Fibroblast of lung (primary cell): ENCODE data around the gene CELF3. TPM values are rescaled to one million over a fixed set of nuclear protein-coding genes. Genes with fewer than 3 reads are reported as not detected.

Experiments
- DNase-seq, 2 donors: peaks; one replicate each; pipeline versions ENCODE4 v3.0.0 to v3.0.0-alpha.2; 2010; ENCODE audit warnings: low read depth in 2 of 2
- H2AFZ ChIP-seq: 2 replicates; pipeline ENCODE4 v1.5.1; 2012; ENCODE audit warnings: low read length, control low read depth, inconsistent platforms
- H3K27ac ChIP-seq: 2 replicates; pipeline ENCODE4 v1.5.1; 2011; ENCODE audit warnings: low read length, control low read depth; ENCODE audit not compliant: insufficient read depth
- H3K27me3 ChIP-seq: 2 replicates; pipeline ENCODE4 v1.5.1; 2011; ENCODE audit warnings: mild to moderate bottlenecking, low read length; ENCODE audit not compliant: control insufficient read depth, insufficient read depth
- H3K36me3 ChIP-seq: 2 replicates; pipeline ENCODE4 v1.5.1; 2011; ENCODE audit warnings: low read length; ENCODE audit not compliant: control insufficient read depth, insufficient read depth
- H3K4me1 ChIP-seq: 2 replicates; pipeline ENCODE4 v1.5.1; 2011; ENCODE audit warnings: low read length; ENCODE audit not compliant: control insufficient read depth, insufficient read depth; ENCODE audit errors: extremely low read depth
- H3K4me2 ChIP-seq: 2 replicates; pipeline ENCODE4 v1.5.1; 2011; ENCODE audit warnings: low read length, control low read depth; ENCODE audit not compliant: insufficient read depth; ENCODE audit errors: extremely low read depth
- H3K4me3 ChIP-seq, 4 experiments: fragments of 200-600 bp in 1 of 4; sonication (generic) in 1 of 4; replicated peaks in 1 of 4; 2 replicates each; pipeline ENCODE4 v1.5.1; 2011 to 2016; ENCODE audit warnings: low read length in 4 of 4, low read depth in 3 of 4, mild to moderate bottlenecking in 3 of 4, control low read depth in 2 of 4, inconsistent platforms in 1 of 4, mixed read lengths in 1 of 4; ENCODE audit not compliant: insufficient read depth in 1 of 4; ENCODE audit errors: control extremely low read depth in 1 of 4
- H3K79me2 ChIP-seq: 2 replicates; pipeline ENCODE4 v1.5.1; 2012; ENCODE audit warnings: mild to moderate bottlenecking, low read length, inconsistent platforms; ENCODE audit not compliant: control insufficient read depth, insufficient read depth
- H3K9ac ChIP-seq: 2 replicates; pipeline ENCODE4 v1.5.1; 2011; ENCODE audit warnings: mild to moderate bottlenecking, low read length, control low read depth; ENCODE audit not compliant: insufficient read depth
- H3K9me3 ChIP-seq: 2 replicates; pipeline ENCODE4 v1.5.1; 2012; ENCODE audit warnings: low read depth, low read length; ENCODE audit not compliant: control insufficient read depth, insufficient read depth
- H4K20me1 ChIP-seq: 2 replicates; pipeline ENCODE4 v1.5.1; 2011; ENCODE audit warnings: low read length; ENCODE audit not compliant: control insufficient read depth, insufficient read depth; ENCODE audit errors: extremely low read depth
- CTCF ChIP-seq, 2 donors: IDR thresholded peaks in 1 of 2; conservative IDR thresholded peaks in 1 of 2; 1 replicate in 1 of 2; 2 replicates in 1 of 2; pipeline ENCODE4 v1.5.1; 2011 to 2012; ENCODE audit warnings: low read length in 2 of 2, control low read depth in 1 of 2, inconsistent platforms in 1 of 2, low read depth in 1 of 2, mild to moderate bottlenecking in 1 of 2
- EZH2 ChIP-seq: IDR thresholded peaks from 2 replicates; pipeline ENCODE4 v1.5.1; 2012; ENCODE audit warnings: low read length, control low read depth, mild to moderate bottlenecking; ENCODE audit errors: missing control alignments
- polyA plus RNA-seq, 2 donors: library from polyadenylated mRNA; depleted of rRNA in 1 of 2; stranded (reverse) in 1 of 2; unstranded in 1 of 2; fragments of >200 nt; gene quantifications; 2 replicates each; pipeline ENCODE4 v1.2.1, GENCODE V29; 2011 to 2012; ENCODE audit warnings: missing spikeins in 1 of 2
- total RNA-seq: library from RNA; depleted of rRNA; stranded (reverse); fragments of >200 nt; gene quantifications from 2 replicates; pipeline ENCODE4 v1.2.1, GENCODE V29; 2014

The CELF3 gene
- total and polyA plus RNA-seq, 2 donors (not counting 1 experiment from before 2014, with no cell fraction given) = not detected

- Histone ChIP-seq H4K20me1 (no peaks in the 10 kb centered on the region), H3K36me3 (no peaks in the 10 kb centered on the region), H2AFZ (no peak overlapping the region), H3K4me1 (no peaks in the 10 kb centered on the region), H3K9ac (no peak overlapping the region), H3K4me2 (no peak overlapping the region), H3K4me3 (no peak overlapping the region), H3K27ac (no peak overlapping the region), H3K9me3 (no peaks in the 10 kb centered on the region), H3K79me2 (no peaks in the 10 kb centered on the region), H3K27me3 (no peaks in the 10 kb centered on the region)
- no peak for DNase-seq
- TF ChIP-seq EZH2 = no peak
- no peak for TF ChIP-seq CTCF (conservative IDR thresholded peaks at IDR 0.05 in 1 of 2, IDR thresholded peaks at IDR 0.05 in 1 of 2; ENCODE audit: low read depth in 1 of 2, low read length in 2 of 2)
These were observed 48.5 kb downstream of the CELF3 start for GRCh38 chr1:151668090-151668489.

GRCh38 chr1:151661751-151662150 lies 54.9 kb downstream of the CELF3 start:
- Histone ChIP-seq H3K36me3 (no peaks in the 10 kb centered on the region), H3K4me3 (no peak overlapping the region), H3K4me1 (no peaks in the 10 kb centered on the region), H3K79me2 (no peaks in the 10 kb centered on the region), H3K9me3 (no peaks in the 10 kb centered on the region), H3K4me2 (no peak overlapping the region), H2AFZ (no peak overlapping the region), H3K27me3 (no peaks in the 10 kb centered on the region), H4K20me1 (no peaks in the 10 kb centered on the region), H3K27ac (no peak overlapping the region), H3K9ac (no peak overlapping the region)
- DNase-seq = no peak
- TF ChIP-seq CTCF (conservative IDR thresholded peaks at IDR 0.05 in 1 of 2, IDR thresholded peaks at IDR 0.05 in 1 of 2; ENCODE audit: low read depth in 1 of 2, low read length in 2 of 2) = no peak
- no peak for TF ChIP-seq EZH2

- Histone ChIP-seq H2AFZ (no peak overlapping the region), H3K9ac (no peak overlapping the region), H3K27ac (no peak overlapping the region), H3K9me3 (no peaks in the 10 kb centered on the region), H3K4me2 (no peak overlapping the region), H4K20me1 (no peaks in the 10 kb centered on the region), H3K36me3 (no peaks in the 10 kb centered on the region), H3K27me3 (no peaks in the 10 kb centered on the region), H3K79me2 (no peaks in the 10 kb centered on the region), H3K4me3 (no peak overlapping the region), H3K4me1 (no peaks in the 10 kb centered on the region)
- TF ChIP-seq EZH2 (no peak), CTCF (conservative IDR thresholded peaks at IDR 0.05 in 1 of 2, IDR thresholded peaks at IDR 0.05 in 1 of 2; ENCODE audit: low read depth in 1 of 2, low read length in 2 of 2) (no peak)
- DNase-seq = peak in 1 of 2 donors; percentile 47
These were observed 61.2 kb downstream of the CELF3 start for GRCh38 chr1:151655371-151655770.
